Ovary (tissue), 3 donors: Measurements from ENCODE around the gene B4GALT5.

Source experiments
- POLR2A ChIP-seq: fragments of 450-650 bp; IDR thresholded peaks from one replicate; pipeline ENCODE4 v1.6.1; 2017; ENCODE audit warnings: antibody characterized with exemption, mild to moderate bottlenecking, moderate library complexity
- TF ChIP-seq, protein P1 (sequence below), 3 donors: fragments of 450-650 bp in 2 of 3; fragments of 200-600 bp in 1 of 3; IDR thresholded peaks; one replicate each; pipeline versions ENCODE4 v1.5.1 to v1.8.0; 2016 to 2022; ENCODE audit warnings: antibody characterized with exemption in 3 of 3, mild to moderate bottlenecking in 1 of 3
- donor health status: DM: no; HTN: no; CAD: no.

DNA sequence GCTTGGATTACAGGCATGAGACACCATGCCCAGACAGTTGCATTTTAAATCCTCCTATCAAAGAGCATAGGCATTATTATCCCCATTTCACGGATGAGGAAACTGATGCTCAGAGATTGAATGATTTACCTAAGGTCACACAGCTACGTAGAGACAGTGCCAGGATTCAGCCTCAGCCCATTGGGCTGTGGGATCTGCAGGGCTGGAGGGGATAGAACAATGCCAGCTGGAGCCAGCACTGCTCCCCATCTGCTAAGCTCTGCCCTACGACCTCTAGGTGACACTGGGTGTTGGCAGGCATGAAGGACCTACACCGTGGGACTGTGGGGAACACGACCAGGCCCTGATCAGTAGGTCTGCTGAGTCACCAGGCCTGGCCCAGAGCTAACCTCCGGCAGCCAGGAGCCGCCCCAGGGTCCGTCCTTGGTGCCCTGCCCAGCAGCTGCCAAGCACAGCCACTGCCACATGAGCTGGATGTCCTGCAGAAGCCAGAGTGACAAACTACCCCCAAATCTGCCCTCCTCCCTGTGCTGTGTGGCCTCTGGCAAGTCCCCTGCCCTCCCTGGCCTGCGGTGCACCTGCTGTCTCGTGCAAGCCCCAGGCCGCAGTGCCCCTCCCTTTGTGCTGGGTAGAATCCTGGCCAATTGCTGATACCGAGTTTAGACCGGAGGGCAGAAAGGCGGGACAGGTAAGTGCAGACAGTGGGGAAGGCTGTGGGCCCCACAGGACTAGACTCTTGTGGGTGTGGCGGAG is 98.1 kb downstream of the B4GALT5 start:
- no peak for TF ChIP-seq POLR2A
- TF ChIP-seq, protein P1, sequence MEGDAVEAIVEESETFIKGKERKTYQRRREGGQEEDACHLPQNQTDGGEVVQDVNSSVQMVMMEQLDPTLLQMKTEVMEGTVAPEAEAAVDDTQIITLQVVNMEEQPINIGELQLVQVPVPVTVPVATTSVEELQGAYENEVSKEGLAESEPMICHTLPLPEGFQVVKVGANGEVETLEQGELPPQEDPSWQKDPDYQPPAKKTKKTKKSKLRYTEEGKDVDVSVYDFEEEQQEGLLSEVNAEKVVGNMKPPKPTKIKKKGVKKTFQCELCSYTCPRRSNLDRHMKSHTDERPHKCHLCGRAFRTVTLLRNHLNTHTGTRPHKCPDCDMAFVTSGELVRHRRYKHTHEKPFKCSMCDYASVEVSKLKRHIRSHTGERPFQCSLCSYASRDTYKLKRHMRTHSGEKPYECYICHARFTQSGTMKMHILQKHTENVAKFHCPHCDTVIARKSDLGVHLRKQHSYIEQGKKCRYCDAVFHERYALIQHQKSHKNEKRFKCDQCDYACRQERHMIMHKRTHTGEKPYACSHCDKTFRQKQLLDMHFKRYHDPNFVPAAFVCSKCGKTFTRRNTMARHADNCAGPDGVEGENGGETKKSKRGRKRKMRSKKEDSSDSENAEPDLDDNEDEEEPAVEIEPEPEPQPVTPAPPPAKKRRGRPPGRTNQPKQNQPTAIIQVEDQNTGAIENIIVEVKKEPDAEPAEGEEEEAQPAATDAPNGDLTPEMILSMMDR (IDR thresholded peaks at IDR 0.05): no peak
